Muscle of back (tissue), 10 donors: Measurements from ENCODE around the gene TIE1. TPM values are rescaled to one million over a fixed set of nuclear protein-coding genes. Genes with fewer than 3 reads are reported as not detected.

ENCODE experiments used
- polyA plus RNA-seq, 10 donors: library from polyadenylated mRNA; unstranded; fragments of 120-200 nt; gene quantifications; one replicate each; pipeline ENCODE4 v1.2.1, GENCODE V29; 2013; ENCODE audit not compliant: insufficient read length in 10 of 10

Gene TIE1
- polyA plus RNA-seq, 10 donors = 29.3 to 58.5 (median 42.2) TPM

Other genes with a start within 250 kb of the TIE1 start
- gene EBNA1BP2, start 128.7 kb upstream of the TIE1 start, polyA plus RNA-seq = 10 to 100 TPM; 29.9 to 47.7 (median 34.7) TPM
- gene CFAP57, start 128.7 kb upstream of the TIE1 start, polyA plus RNA-seq = under 1 TPM; 0.11 to 0.88 (median 0.21) TPM
- gene TMEM125, start 31.0 kb upstream of the TIE1 start, polyA plus RNA-seq = 1 to 10 TPM in 1 of 10 donors, under 1 TPM in 1, not detected in 8; 0.41 to 1.5 TPM
- under 1 TPM in 3 of 10 donors, not detected in 7; 0.13 to 0.49 (median 0.37) TPM for gene C1orf210, start 15.4 kb upstream of the TIE1 start, polyA plus RNA-seq
- under 1 TPM in 7 of 10 donors, not detected in 3; 0.07 to 0.36 (median 0.13) TPM for gene MPL, start 36.8 kb downstream of the TIE1 start, polyA plus RNA-seq
- gene CDC20, start 58.0 kb downstream of the TIE1 start, polyA plus RNA-seq = 10 to 100 TPM; 11.7 to 33.1 (median 19.3) TPM
- gene ELOVL1, start 67.0 kb downstream of the TIE1 start, polyA plus RNA-seq = 10 to 100 TPM; 30.6 to 50.2 (median 36.4) TPM
- gene MED8, start 88.8 kb downstream of the TIE1 start, polyA plus RNA-seq = 10 to 100 TPM; 23.3 to 31.8 (median 28.5) TPM
- gene SZT2, start 88.9 kb downstream of the TIE1 start, polyA plus RNA-seq = 10 to 100 TPM; 10.1 to 22.0 (median 13.6) TPM
- 10 to 100 TPM; 14.1 to 25.4 (median 18.8) TPM for gene HYI, start 152.9 kb downstream of the TIE1 start, polyA plus RNA-seq
- gene PTPRF, start 229.9 kb downstream of the TIE1 start, polyA plus RNA-seq = 10 to 100 TPM; 12.9 to 55.3 (median 17.0) TPM